GM19025 (cell line): ENCODE measurements around the gene ANXA3.

Experiments used
- ATAC-seq: cut with Tn5 transposase; IDR thresholded peaks from one replicate; pipeline ENCODE4 v1.9.1; 2021; ENCODE audit warnings: mild to moderate bottlenecking, low read depth, moderate library complexity; ENCODE audit not compliant: unreplicated experiment

The ANXA3 gene

GRCh38 chr4:78608684-78609083 is 57.1 kb downstream of the ANXA3 start:
- no peak for ATAC-seq

DNA sequence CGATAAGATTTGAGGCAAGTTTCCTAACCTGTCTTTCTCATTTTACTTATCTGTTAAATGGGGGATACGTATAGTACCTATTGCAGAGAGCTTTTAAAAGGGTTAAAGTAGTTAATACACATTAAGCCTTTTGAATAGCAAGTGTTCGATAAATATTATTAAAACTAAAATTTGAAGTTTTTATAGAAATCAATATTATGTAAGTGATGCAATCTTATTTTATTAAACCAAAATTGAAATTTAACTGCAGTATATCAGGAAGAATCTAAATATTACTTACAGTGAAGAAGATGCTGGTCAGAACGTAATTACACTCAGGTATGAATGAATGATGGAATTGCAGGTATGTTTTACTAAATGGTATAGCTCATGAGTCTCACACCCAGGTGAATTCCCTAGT is 58.0 kb downstream of the ANXA3 start:
- no peak for ATAC-seq

DNA sequence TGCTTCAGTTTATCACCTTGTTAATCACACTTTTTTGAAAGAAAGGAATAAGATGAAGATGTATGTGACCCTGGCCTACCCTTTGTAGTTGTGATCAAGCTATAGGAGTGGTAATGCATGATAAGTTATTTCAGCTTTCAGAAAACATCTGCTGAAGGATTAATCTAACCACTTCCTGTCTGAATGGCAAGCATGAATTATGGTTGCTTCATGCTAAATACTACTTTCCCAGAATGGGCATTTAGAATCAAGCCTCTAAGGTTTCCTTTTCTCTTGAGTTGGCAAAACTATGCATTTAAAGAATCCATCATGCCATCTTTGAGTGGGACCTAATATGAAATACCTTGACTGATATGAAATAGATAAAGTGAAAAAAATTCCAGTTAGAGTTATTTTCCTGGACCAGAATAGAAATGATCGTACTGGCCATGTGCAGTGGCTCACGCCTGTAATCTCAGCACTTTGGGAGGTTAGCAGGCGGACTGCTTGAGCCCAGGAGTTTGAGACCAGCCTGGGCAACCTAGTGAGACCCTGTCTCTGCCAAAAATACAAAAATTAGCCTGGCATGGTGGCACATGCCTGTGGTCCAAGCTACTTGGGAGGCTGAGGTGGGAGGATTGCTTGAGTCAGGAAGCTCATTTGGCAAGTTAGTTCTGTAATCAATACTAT is 59.1 kb downstream of the ANXA3 start:
- ATAC-seq = no peak

- ATAC-seq = no peak
Measured at GRCh38 chr4:78611215-78611558, 59.6 kb downstream of the ANXA3 start.

DNA sequence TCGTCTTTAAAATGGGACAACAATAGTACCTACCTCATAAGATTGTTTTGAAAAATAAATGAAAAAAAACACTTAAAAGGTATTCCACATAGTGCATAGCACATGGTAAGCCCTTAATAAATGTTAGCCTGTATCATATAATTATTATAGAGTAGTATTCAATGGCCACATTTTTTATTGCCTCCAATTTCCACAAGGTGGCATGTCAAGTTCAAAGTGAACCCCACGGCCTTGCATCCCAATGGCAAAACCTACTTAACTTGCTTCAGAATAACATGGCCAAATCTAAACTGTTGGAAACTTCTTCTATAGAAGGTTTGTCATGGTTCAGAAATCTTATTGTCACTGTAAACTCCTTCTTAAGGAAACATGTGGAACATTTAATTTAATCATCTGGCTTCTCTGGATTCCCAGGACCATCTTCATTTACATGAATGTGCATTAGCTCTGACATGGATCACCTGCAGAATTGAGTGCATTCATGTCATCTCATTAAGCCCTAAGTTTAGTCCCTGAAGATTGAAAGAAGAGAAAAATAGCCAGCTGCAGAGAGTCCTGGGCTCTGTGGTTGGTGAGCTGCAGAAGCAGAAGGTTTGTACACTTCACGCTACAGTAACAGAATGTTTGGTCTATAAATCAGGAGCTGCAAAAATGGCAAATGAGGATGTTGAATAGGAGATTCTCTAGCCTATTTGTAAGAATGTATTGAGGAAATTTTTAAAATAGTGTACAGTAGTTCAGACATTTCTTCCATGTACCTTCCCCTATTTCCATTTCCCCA is 61.0 kb downstream of the ANXA3 start:
- no peak for ATAC-seq

- peak; percentile 89 for ATAC-seq
Measured at GRCh38 chr4:78613522-78614321, 62.2 kb downstream of the ANXA3 start.

DNA sequence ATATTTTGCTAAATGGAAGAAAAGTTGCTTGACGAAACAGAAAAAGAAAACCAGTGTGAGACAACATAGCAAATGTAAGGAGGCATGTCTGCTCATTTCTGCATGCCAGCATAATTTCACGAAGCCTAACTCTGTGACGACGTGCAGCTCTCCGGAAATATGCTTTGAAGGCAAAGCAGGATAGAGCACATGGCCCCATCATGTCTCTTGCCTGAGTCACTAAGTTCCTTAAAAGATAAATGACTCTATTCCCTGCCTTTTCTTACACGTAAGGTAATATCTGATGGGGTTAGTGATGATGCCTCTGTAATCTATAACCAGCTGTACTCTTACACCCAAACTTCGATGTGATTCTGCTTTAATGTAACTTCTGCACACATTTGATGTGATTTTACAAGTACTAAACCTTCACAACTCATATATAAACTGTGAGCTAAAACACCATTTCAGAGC is 64.5 kb downstream of the ANXA3 start:
- no peak for ATAC-seq

DNA sequence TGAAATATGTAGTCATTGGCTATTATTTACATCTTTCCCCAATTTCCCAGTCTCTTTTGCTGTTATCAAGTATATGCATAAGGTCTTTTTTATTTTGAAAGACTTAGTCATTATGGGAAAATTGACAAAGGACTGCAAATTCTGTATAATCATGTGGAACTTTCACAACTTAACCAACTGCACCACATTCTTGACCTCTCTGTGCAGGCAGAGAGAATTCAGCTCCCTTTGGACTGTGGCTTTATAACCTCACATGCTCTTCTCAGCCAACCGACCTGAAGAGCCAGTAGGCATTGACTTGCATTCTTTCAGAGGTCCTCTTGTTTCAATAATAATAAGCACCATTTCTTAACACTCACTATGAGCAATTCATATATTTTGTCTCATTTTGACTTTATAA is 66.9 kb downstream of the ANXA3 start:
- ATAC-seq = no peak

- no peak for ATAC-seq
Measured at GRCh38 chr4:78621395-78621794, 69.8 kb downstream of the ANXA3 start.

GRCh38 chr4:78622253-78622979 is 70.8 kb downstream of the ANXA3 start:
- no peak for ATAC-seq

DNA sequence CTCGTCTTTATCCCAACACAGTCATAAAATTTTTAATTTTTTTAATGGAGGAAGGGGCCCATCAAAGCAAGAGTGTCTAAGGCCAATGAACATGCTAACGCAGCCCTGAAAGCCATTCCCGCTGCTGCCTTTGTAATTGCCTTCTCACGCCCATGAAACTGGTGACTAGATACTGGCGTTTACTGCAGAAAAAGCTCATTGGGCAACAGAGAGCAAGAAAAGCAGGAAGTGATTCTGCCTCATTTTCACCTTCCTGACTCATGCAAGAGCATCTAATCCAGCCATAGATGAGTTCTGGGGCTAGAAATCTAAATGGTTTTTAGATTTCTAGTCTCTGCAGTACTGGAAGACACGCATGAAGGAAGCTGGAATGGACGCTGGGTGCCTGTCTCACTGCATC is 72.5 kb downstream of the ANXA3 start:
- ATAC-seq = no peak

DNA sequence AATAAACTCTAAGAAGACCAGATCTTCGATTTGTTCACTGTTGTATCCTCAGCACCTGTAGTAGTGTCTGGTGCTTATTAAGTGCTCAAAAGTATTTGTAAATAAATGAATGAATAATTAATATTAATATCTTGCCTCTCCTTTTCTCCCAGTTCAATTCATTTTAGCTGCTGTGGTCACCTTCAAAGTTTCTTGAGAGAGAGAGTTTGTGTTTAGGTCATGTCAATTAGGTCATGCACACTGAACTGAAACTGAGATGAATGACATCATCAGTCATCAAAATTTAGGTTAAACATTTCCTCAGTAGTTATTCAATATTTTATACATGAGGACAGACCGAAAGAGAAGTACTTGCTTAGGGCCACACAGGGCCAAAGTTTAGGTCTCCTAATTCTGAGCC is 73.5 kb downstream of the ANXA3 start:
- peak; percentile 52 for ATAC-seq

GRCh38 chr4:78627046-78627965 is 75.7 kb downstream of the ANXA3 start:
- no peak for ATAC-seq

DNA sequence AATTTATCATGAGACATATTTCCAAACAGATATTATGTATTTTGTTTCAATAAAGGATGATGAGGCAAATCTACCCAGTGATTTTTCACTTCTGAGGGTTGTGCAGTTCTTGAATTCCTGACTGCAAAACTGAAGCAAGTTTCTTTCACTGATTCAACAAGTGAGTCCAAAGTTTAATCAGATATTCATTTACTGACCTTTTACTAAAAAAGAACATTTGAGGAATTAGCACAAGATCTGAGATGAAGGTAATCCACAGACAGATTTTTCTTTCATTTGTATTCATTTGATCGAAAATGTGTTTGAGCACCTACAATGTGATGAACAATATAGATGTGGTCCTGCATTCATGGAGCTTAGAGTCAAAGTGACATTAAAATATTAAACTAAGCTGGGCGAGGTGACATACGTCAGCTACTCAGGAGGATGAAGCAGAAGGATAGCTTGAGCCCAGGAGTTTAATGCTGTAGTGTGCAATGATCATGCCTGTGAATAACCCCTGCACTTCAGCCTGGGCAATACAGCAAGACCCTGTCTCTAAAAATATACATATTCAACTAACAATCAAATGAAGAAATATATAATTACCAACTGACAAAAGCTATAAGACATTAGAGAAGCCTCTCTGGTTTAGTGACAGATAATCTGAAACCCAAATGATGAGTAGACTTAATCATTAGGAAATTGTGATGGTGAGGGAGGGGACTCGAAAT is 76.6 kb downstream of the ANXA3 start:
- no peak for ATAC-seq

- no peak for ATAC-seq
Measured at GRCh38 chr4:78629991-78630541, 78.5 kb downstream of the ANXA3 start.

GRCh38 chr4:78630615-78631014 is 79.0 kb downstream of the ANXA3 start:
- no peak for ATAC-seq

- no peak for ATAC-seq
Measured at GRCh38 chr4:78634011-78634664, 82.6 kb downstream of the ANXA3 start.
